ENCODE data around the gene ACE2. TPM values are rescaled to one million over a fixed set of nuclear protein-coding genes. Genes with fewer than 3 reads are reported as not detected.

Gene ACE2
- polyA plus RNA-seq, 1 donor from 2014 or later = 0.64 TPM

GRCh38 chrX:15570145-15570544 lies 30.6 kb downstream of the ACE2 start:
- H3K9me2 ChIP-seq (ENCODE audit: insufficient read depth, low read length) = no peaks in the 10 kb centered on the region
- TF ChIP-seq EP300 (conservative IDR thresholded peaks at IDR 0.05; ENCODE audit: poor library complexity, severe bottlenecking) (no peak), SMC3 (conservative IDR thresholded peaks at IDR 0.05; ENCODE audit: poor library complexity) (no peak), RAD21 (conservative IDR thresholded peaks at IDR 0.05) (no peak), MXI1 (conservative IDR thresholded peaks at IDR 0.05; ENCODE audit: poor library complexity, severe bottlenecking) (no peak), EZH2 (IDR thresholded peaks at IDR 0.05; ENCODE audit: borderline replicate concordance, insufficient read depth, low read length, poor library complexity, severe bottlenecking) (no peak), CTCF (IDR thresholded peaks at IDR 0.05; ENCODE audit: poor library complexity, severe bottlenecking) (no peak), REST (IDR thresholded peaks at IDR 0.05; ENCODE audit: borderline replicate concordance) (no peak)
- no peaks in the 10 kb centered on the region for H3F3A ChIP-seq (ENCODE audit: insufficient read depth, low read length, poor library complexity, severe bottlenecking)
- H3K4me3 ChIP-seq (ENCODE audit: low read length) = no peak overlapping the region
- no peaks in the 10 kb centered on the region for H3K27me3 ChIP-seq (ENCODE audit: insufficient read depth, low read depth, low read length)
- no peaks in the 10 kb centered on the region for H3K36me3 ChIP-seq (ENCODE audit: insufficient read depth, low read length)
- H2AFZ ChIP-seq (ENCODE audit: low read depth, low read length) = no peak overlapping the region
- no peak overlapping the region for H3K4me2 ChIP-seq (ENCODE audit: low read length)
- no peak overlapping the region for H3K9ac ChIP-seq (ENCODE audit: low read length)
- H3K27ac ChIP-seq (ENCODE audit: low read length) = no peak overlapping the region
- no peaks in the 10 kb centered on the region for H3K9me3 ChIP-seq (ENCODE audit: low read length)
- H4K20me1 ChIP-seq (ENCODE audit: insufficient read depth) = no peaks in the 10 kb centered on the region
- no peaks in the 10 kb centered on the region for H3K79me2 ChIP-seq (replicated peaks; ENCODE audit: insufficient read depth, low read length)

- Histone ChIP-seq H3K27me3 (ENCODE audit: insufficient read depth, low read depth, low read length) (no peaks in the 10 kb centered on the region), H2AFZ (ENCODE audit: low read depth, low read length) (no peak overlapping the region), H3K4me3 (ENCODE audit: low read length) (no peak overlapping the region), H3K9me2 (ENCODE audit: insufficient read depth, low read length) (no peaks in the 10 kb centered on the region), H4K20me1 (ENCODE audit: insufficient read depth) (no peaks in the 10 kb centered on the region), H3K4me2 (ENCODE audit: low read length) (no peak overlapping the region), H3K9me3 (ENCODE audit: low read length) (no peaks in the 10 kb centered on the region), H3K27ac (ENCODE audit: low read length) (no peak overlapping the region), H3K9ac (ENCODE audit: low read length) (no peak overlapping the region), H3K79me2 (replicated peaks; ENCODE audit: insufficient read depth, low read length) (no peaks in the 10 kb centered on the region), H3K36me3 (ENCODE audit: insufficient read depth, low read length) (no peaks in the 10 kb centered on the region), H3F3A (ENCODE audit: insufficient read depth, low read length, poor library complexity, severe bottlenecking) (no peaks in the 10 kb centered on the region)
- TF ChIP-seq EP300 (conservative IDR thresholded peaks at IDR 0.05; ENCODE audit: poor library complexity, severe bottlenecking) (no peak), POLR2AphosphoS5 (IDR thresholded peaks at IDR 0.05) (no peak), EZH2 (IDR thresholded peaks at IDR 0.05; ENCODE audit: borderline replicate concordance, insufficient read depth, low read length, poor library complexity, severe bottlenecking) (no peak), TAF1 (IDR thresholded peaks at IDR 0.05; ENCODE audit: low read depth) (no peak), SMC3 (conservative IDR thresholded peaks at IDR 0.05; ENCODE audit: poor library complexity) (no peak)
These were observed 32.7 kb downstream of the ACE2 start for GRCh38 chrX:15567886-15568616.

Measured in neural cell (in vitro differentiated cells).